Activated CD4-positive, alpha-beta T cell treated with anti-CD3 and anti-CD28 coated beads for 24 hours (primary cell): ENCODE results near the gene CD276.
"Not testable (repeated sequence)": the region's sequence is repeated elsewhere in the genome, so short reads cannot be mapped to it uniquely, and the experiment has no call there.

Source experiments
- DNase-seq, 2 donors: peaks; one replicate each; pipeline ENCODE4 v3.0.0-alpha.2; 2020; ENCODE audit warnings: low read depth in 2 of 2

The CD276 gene

GRCh38 chr15:73709686-73710085 is 25.5 kb downstream of the CD276 start:
- no peak for DNase-seq

GRCh38 chr15:73710321-73710720 is 26.1 kb downstream of the CD276 start:
- DNase-seq = no peak

- no peak for DNase-seq
Measured at GRCh38 chr15:73711526-73711925, 27.3 kb downstream of the CD276 start.

- DNase-seq = no peak
Measured at GRCh38 chr15:73712107-73712506, 27.9 kb downstream of the CD276 start.

GRCh38 chr15:73714695-73715301 is 30.6 kb downstream of the CD276 start:
- no peak for DNase-seq

GRCh38 chr15:73715417-73715816 is 31.2 kb downstream of the CD276 start:
- no peak for DNase-seq

GRCh38 chr15:73716417-73716816 is 32.2 kb downstream of the CD276 start:
- DNase-seq = no peak

GRCh38 chr15:73717206-73717605 is 33.0 kb downstream of the CD276 start:
- DNase-seq = no peak

GRCh38 chr15:73717802-73718201 is 33.6 kb downstream of the CD276 start:
- no peak for DNase-seq

GRCh38 chr15:73718694-73719093 is 34.5 kb downstream of the CD276 start:
- DNase-seq = no peak

GRCh38 chr15:73722425-73722824 is 38.2 kb downstream of the CD276 start:
- DNase-seq = no peak

GRCh38 chr15:73723191-73723590 is 39.0 kb downstream of the CD276 start:
- no peak for DNase-seq

GRCh38 chr15:73724212-73724611 is 40.0 kb downstream of the CD276 start:
- no peak for DNase-seq

- no peak for DNase-seq
Measured at GRCh38 chr15:73727330-73727976, 43.3 kb downstream of the CD276 start.

- not testable (repeated sequence) for DNase-seq
Measured at GRCh38 chr15:73732051-73732450, 47.9 kb downstream of the CD276 start.

- no peak for DNase-seq
Measured at GRCh38 chr15:73732930-73733329, 48.7 kb downstream of the CD276 start.

- DNase-seq = no peak
Measured at GRCh38 chr15:73737535-73737934, 53.4 kb downstream of the CD276 start.

GRCh38 chr15:73740152-73741048 is 56.2 kb downstream of the CD276 start:
- DNase-seq = no peak

- DNase-seq = no peak
Measured at GRCh38 chr15:73741321-73741836, 57.2 kb downstream of the CD276 start.

- DNase-seq = no peak
Measured at GRCh38 chr15:73744293-73744692, 60.1 kb downstream of the CD276 start.

- DNase-seq = no peak
Measured at GRCh38 chr15:73745073-73745472, 60.9 kb downstream of the CD276 start.

- DNase-seq = no peak
Measured at GRCh38 chr15:73746261-73746660, 62.1 kb downstream of the CD276 start.

- no peak for DNase-seq
Measured at GRCh38 chr15:73746883-73747282, 62.7 kb downstream of the CD276 start.
